WTC11 (cell line): ENCODE measurements around the gene ASB2. TPM values are rescaled to one million over a fixed set of nuclear protein-coding genes. Genes with fewer than 3 reads are reported as not detected.

Experiments
- ATAC-seq: fragments of 200-7000 bp; cut with Tn5 transposase; 2 replicates; pipeline ENCODE4 v1.10.0; 2021; ENCODE audit warnings: mild to moderate bottlenecking, moderate library complexity
- CTCF ChIA-PET: fragments of 300-600 bp; sonication (Branson Sonifier 250); formaldehyde crosslinking; loops from one replicate; lab custom pipeline; 2021; ENCODE audit warnings: antibody characterized with exemption; lab: Charles Lee
- POLR2A ChIA-PET: fragments of 350-600 bp; sonication (Branson Sonifier 250); formaldehyde crosslinking; loops from one replicate; lab custom pipeline; 2021; ENCODE audit warnings: antibody characterized with exemption; lab: Charles Lee
- DNase-seq: peaks from one replicate; pipeline ENCODE4 v3.0.0; 2021; ENCODE audit warnings: low spot score
- H3K27ac Mint-ChIP-seq: 2 replicates; pipeline ENCODE4 v1.8.0; 2021; ENCODE audit warnings: mixed read lengths
- H3K27me3 Mint-ChIP-seq: 2 replicates; pipeline ENCODE4 v1.8.0; 2021; ENCODE audit warnings: low read depth, mild to moderate bottlenecking, moderate library complexity, mixed read lengths
- H3K36me3 Mint-ChIP-seq: 2 replicates; pipeline ENCODE4 v1.8.0; 2021; ENCODE audit warnings: mixed read lengths
- H3K4me1 Mint-ChIP-seq: 2 replicates; pipeline ENCODE4 v1.8.0; 2022; ENCODE audit warnings: mixed read lengths
- H3K4me3 Mint-ChIP-seq: 2 replicates; pipeline ENCODE4 v1.8.0; 2021; ENCODE audit warnings: mild to moderate bottlenecking, moderate library complexity, mixed read lengths
- H3K9me3 Mint-ChIP-seq: 2 replicates; pipeline ENCODE4 v1.8.0; 2021; ENCODE audit warnings: mixed read lengths
- CBFB ChIP-seq: sonication (generic); formaldehyde crosslinking; IDR thresholded peaks from 2 replicates; pipeline ENCODE4 v1.8.1; 2022; ENCODE audit warnings: mild to moderate bottlenecking, low read depth, missing genetic modification reagents
- CREB1 ChIP-seq: sonication (generic); formaldehyde crosslinking; IDR thresholded peaks from 2 replicates; pipeline ENCODE4 v1.8.0; 2023; ENCODE audit warnings: mild to moderate bottlenecking, missing genetic modification reagents
- ESRRA ChIP-seq: sonication (generic); formaldehyde crosslinking; IDR thresholded peaks from 2 replicates; pipeline ENCODE4 v1.8.1; 2022; ENCODE audit warnings: mild to moderate bottlenecking, missing genetic modification reagents, borderline replicate concordance
- GTF2I ChIP-seq: fragments of 250-450 bp; sonication (Bioruptor Pico); conservative IDR thresholded peaks from 2 replicates; pipeline ENCODE4 v1.4.0; 2021; ENCODE audit warnings: mild to moderate bottlenecking
- MXD4 ChIP-seq: fragments of 250-450 bp; sonication (Bioruptor Pico); IDR thresholded peaks from 2 replicates; pipeline ENCODE4 v1.8.0; 2021; ENCODE audit warnings: mild to moderate bottlenecking, moderate library complexity, borderline replicate concordance
- PRRX2 ChIP-seq: fragments of 250-450 bp; sonication (Bioruptor Pico); IDR thresholded peaks from 2 replicates; pipeline ENCODE4 v1.8.0; 2021; ENCODE audit warnings: mild to moderate bottlenecking
- SMAD4 ChIP-seq: sonication (generic); formaldehyde crosslinking; IDR thresholded peaks from 2 replicates; pipeline ENCODE4 v1.8.0; 2022; ENCODE audit warnings: mild to moderate bottlenecking, missing genetic modification reagents
- SP1 ChIP-seq: sonication (generic); formaldehyde crosslinking; conservative IDR thresholded peaks from 2 replicates; pipeline ENCODE4 v1.8.1; 2022; ENCODE audit warnings: missing genetic modification reagents
- TCF7 ChIP-seq: sonication (generic); formaldehyde crosslinking; IDR thresholded peaks from 2 replicates; pipeline ENCODE4 v1.8.0; 2022; ENCODE audit warnings: mild to moderate bottlenecking, low read depth, missing genetic modification reagents, moderate library complexity
- TEAD1 ChIP-seq: sonication (generic); formaldehyde crosslinking; IDR thresholded peaks from 2 replicates; pipeline ENCODE4 v1.8.0; 2022; ENCODE audit warnings: mild to moderate bottlenecking, missing genetic modification reagents
- ZNF121 ChIP-seq: sonication (generic); formaldehyde crosslinking; IDR thresholded peaks from 2 replicates; pipeline ENCODE4 v1.8.0; 2023; ENCODE audit warnings: missing genetic modification reagents
- ZNF138 ChIP-seq: sonication (generic); formaldehyde crosslinking; conservative IDR thresholded peaks from 2 replicates; pipeline ENCODE4 v1.8.1; 2022; ENCODE audit warnings: mild to moderate bottlenecking, moderate library complexity, missing genetic modification reagents
- ZNF263 ChIP-seq: sonication (generic); formaldehyde crosslinking; IDR thresholded peaks from 2 replicates; pipeline ENCODE4 v1.8.1; 2022; ENCODE audit warnings: low read depth, mild to moderate bottlenecking, moderate library complexity, missing genetic modification reagents
- total RNA-seq: library from RNA; stranded (reverse); gene quantifications from 3 replicates; pipeline ENCODE4 v1.2.3, GENCODE V29; 2021
- TF ChIP-seq, protein P1 (sequence below): fragments of 250-450 bp; sonication (Bioruptor Pico); conservative IDR thresholded peaks from 2 replicates; pipeline ENCODE4 v1.9.0; 2021; ENCODE audit warnings: mild to moderate bottlenecking
- TF ChIP-seq, protein P2 (sequence below): sonication (generic); formaldehyde crosslinking; conservative IDR thresholded peaks from 2 replicates; pipeline ENCODE4 v1.8.1; 2022; ENCODE audit warnings: mild to moderate bottlenecking, missing genetic modification reagents
- TF ChIP-seq, protein P3 (sequence below): sonication (generic); formaldehyde crosslinking; conservative IDR thresholded peaks from 2 replicates; pipeline ENCODE4 v1.8.1; 2023; ENCODE audit warnings: mild to moderate bottlenecking, low read depth, missing genetic modification reagents, moderate library complexity
- TF ChIP-seq, protein P4 (sequence below): fragments of 200-600 bp; IDR thresholded peaks from 2 replicates; pipeline ENCODE4 v1.8.0; 2022; ENCODE audit warnings: antibody characterized with exemption
- TF ChIP-seq, protein P5 (sequence below): fragments of 250-450 bp; sonication (Bioruptor Pico); IDR thresholded peaks from 2 replicates; pipeline ENCODE4 v1.9.0; 2021; ENCODE audit warnings: mild to moderate bottlenecking
- TF ChIP-seq, protein P6 (sequence below): sonication (generic); formaldehyde crosslinking; IDR thresholded peaks from 2 replicates; pipeline ENCODE4 v1.8.0; 2023; ENCODE audit warnings: missing genetic modification reagents, mild to moderate bottlenecking, borderline replicate concordance

The ASB2 gene
- total RNA-seq, 1 experiment from 2014 or later, result 0.37 TPM

DNA sequence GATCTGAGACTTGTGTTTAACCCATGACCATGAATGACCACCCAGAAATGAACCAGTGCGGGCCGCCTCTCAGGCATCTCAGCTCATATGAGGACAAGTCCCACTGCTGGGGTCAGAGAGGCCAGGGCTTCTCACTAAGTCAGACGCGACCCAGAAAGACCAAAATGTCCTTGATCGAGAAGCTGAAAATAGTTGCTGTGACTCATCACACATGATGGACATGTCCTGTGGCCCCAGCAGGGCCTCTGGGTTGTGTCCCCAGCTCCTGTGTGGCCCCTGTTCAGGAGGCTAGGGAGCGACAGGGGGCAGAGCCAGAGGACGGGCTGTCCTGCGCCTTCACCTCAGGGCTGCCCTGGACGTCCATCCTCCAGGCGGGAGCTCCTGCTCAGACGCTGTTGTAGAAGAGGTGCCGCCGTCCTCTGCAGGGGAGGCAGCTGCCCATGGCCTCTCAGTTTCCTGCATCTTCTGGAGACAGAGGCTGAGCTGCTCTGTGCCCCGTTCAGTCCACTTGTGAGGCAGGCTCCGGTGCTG lies 78.2 kb downstream of the ASB2 start (continued):
- TF ChIP-seq, protein P1, sequence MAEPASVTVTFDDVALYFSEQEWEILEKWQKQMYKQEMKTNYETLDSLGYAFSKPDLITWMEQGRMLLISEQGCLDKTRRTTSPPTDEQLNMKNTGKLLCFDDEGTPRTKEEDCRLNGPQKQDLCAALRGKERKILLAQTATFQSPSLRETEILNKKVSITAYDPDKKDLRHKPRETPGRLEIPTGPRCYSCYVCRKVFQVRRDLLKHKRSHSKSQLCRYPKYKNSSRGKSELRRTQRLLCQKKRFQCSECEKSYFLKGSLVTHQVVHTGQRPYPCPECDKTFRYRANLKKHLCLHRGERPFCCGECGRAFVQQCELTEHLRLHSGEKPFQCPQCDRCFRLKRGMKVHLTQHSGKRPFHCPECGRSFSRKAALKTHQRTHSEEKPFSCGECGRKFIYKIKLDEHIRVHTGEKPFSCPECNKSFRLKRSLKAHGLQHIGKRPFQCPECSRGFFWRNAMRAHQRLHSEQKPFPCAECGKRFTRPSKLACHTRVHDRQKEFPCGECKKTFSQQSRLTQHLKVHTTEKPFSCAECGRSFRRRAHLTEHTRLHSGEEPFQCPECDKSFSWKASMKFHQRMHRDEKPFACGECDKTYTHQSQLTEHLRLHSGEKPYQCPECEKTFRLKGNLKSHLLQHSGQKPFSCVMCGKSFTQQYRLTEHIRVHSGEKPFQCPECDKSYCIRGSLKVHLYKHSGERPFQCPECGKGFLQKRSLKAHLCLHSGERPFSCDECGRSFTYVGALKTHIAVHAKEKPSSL (CRISPR knock-in tag), result no peak
- TF ChIP-seq, protein P2, sequence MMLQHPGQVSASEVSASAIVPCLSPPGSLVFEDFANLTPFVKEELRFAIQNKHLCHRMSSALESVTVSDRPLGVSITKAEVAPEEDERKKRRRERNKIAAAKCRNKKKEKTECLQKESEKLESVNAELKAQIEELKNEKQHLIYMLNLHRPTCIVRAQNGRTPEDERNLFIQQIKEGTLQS (CRISPR knock-in tag), result no peak
- no peak for TF ChIP-seq ZNF138 (CRISPR knock-in tag)
- TF ChIP-seq, protein P3, sequence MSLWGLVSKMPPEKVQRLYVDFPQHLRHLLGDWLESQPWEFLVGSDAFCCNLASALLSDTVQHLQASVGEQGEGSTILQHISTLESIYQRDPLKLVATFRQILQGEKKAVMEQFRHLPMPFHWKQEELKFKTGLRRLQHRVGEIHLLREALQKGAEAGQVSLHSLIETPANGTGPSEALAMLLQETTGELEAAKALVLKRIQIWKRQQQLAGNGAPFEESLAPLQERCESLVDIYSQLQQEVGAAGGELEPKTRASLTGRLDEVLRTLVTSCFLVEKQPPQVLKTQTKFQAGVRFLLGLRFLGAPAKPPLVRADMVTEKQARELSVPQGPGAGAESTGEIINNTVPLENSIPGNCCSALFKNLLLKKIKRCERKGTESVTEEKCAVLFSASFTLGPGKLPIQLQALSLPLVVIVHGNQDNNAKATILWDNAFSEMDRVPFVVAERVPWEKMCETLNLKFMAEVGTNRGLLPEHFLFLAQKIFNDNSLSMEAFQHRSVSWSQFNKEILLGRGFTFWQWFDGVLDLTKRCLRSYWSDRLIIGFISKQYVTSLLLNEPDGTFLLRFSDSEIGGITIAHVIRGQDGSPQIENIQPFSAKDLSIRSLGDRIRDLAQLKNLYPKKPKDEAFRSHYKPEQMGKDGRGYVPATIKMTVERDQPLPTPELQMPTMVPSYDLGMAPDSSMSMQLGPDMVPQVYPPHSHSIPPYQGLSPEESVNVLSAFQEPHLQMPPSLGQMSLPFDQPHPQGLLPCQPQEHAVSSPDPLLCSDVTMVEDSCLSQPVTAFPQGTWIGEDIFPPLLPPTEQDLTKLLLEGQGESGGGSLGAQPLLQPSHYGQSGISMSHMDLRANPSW (CRISPR knock-in tag), result no peak
- TF ChIP-seq GTF2I (CRISPR knock-in tag), result no peak
- TF ChIP-seq, protein P4, sequence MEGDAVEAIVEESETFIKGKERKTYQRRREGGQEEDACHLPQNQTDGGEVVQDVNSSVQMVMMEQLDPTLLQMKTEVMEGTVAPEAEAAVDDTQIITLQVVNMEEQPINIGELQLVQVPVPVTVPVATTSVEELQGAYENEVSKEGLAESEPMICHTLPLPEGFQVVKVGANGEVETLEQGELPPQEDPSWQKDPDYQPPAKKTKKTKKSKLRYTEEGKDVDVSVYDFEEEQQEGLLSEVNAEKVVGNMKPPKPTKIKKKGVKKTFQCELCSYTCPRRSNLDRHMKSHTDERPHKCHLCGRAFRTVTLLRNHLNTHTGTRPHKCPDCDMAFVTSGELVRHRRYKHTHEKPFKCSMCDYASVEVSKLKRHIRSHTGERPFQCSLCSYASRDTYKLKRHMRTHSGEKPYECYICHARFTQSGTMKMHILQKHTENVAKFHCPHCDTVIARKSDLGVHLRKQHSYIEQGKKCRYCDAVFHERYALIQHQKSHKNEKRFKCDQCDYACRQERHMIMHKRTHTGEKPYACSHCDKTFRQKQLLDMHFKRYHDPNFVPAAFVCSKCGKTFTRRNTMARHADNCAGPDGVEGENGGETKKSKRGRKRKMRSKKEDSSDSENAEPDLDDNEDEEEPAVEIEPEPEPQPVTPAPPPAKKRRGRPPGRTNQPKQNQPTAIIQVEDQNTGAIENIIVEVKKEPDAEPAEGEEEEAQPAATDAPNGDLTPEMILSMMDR, result no peak
- TF ChIP-seq TEAD1 (CRISPR knock-in tag), result no peak
- TF ChIP-seq SMAD4, result no peak
- no peak for TF ChIP-seq CBFB (CRISPR knock-in tag)

DNA sequence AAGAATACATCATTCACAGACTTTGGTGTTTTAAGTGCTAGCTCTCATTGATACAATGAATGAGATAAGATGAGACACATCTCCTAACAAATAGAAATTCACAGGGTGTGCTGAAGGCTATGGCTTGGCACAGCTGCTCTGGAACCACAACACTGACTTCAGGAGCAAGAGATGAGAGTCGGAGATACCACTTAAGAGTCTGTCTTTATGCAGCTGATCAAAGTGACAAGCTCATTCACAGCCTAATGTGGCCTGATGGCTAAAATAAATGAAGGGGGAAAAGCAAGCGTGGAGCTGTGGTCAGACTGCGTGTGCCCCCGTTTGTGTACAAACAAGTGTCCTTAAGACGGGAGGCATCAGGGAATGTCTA lies 78.9 kb downstream of the ASB2 start:
- no peaks in the 10 kb centered on the region for H3K36me3 Mint-ChIP-seq
- ATAC-seq (no peak), DNase-seq (no peak)
- ChIA-PET CTCF (no interaction called here), POLR2A (no interaction called here)
- no peak overlapping the region for H3K4me3 Mint-ChIP-seq
- no peaks in the 10 kb centered on the region for H3K9me3 Mint-ChIP-seq
- H3K4me1 Mint-ChIP-seq, result peaks cover 27% of the 10 kb centered on the region
- no peaks in the 10 kb centered on the region; the same call in 1 of the 2 replicates for H3K27me3 Mint-ChIP-seq
- TF ChIP-seq, protein P5, sequence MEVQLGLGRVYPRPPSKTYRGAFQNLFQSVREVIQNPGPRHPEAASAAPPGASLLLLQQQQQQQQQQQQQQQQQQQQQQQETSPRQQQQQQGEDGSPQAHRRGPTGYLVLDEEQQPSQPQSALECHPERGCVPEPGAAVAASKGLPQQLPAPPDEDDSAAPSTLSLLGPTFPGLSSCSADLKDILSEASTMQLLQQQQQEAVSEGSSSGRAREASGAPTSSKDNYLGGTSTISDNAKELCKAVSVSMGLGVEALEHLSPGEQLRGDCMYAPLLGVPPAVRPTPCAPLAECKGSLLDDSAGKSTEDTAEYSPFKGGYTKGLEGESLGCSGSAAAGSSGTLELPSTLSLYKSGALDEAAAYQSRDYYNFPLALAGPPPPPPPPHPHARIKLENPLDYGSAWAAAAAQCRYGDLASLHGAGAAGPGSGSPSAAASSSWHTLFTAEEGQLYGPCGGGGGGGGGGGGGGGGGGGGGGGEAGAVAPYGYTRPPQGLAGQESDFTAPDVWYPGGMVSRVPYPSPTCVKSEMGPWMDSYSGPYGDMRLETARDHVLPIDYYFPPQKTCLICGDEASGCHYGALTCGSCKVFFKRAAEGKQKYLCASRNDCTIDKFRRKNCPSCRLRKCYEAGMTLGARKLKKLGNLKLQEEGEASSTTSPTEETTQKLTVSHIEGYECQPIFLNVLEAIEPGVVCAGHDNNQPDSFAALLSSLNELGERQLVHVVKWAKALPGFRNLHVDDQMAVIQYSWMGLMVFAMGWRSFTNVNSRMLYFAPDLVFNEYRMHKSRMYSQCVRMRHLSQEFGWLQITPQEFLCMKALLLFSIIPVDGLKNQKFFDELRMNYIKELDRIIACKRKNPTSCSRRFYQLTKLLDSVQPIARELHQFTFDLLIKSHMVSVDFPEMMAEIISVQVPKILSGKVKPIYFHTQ, result no peak
- TF ChIP-seq PRRX2 (CRISPR knock-in tag), result no peak
- TF ChIP-seq, all 79 proteins: peak for 0
- no peak overlapping the region for H3K27ac Mint-ChIP-seq

DNA sequence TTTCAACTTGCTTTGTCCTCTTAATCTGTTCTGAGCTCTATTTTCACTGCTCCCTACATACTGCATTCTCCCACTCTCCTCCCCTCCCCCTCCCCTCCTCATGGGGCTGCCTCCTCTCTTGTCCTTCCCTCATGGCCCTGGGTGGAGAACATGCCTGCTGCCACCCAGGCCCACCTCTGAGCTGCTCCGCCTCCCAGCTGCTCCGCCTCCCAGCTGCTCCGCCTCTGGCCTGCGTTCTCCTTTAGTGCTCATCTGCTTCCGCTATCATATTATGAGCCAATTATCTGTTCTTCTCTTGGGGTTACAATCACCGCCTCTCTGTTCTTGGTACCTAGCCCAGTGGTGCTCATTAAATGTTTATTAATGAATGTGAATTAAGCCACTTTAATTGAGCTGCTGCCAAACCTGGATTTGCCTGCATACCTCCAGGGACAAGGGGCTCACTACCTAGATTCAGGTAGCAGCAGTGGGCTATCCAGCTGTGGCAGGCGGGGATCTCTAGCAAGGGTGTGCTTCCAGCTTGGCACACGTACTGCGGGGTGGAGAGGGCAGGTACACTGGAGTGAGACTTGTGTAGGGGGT lies 81.3 kb downstream of the ASB2 start:
- Mint-ChIP-seq H3K27ac (no peak overlapping the region), H3K4me3 (no peak overlapping the region), H3K36me3 (no peaks in the 10 kb centered on the region), H3K9me3 (no peaks in the 10 kb centered on the region), H3K27me3 (peaks cover 3% of the 10 kb centered on the region), H3K4me1 (peaks cover 43% of the 10 kb centered on the region)
- ChIA-PET POLR2A (interaction anchor here (0.5 to 0.6 kb wide), 2 partner anchors 52 to 279 kb away, joined by 3 read pairs; no protein-coding TSS in a partner anchor), CTCF (interaction anchor here (0.6 to 3.4 kb wide), 11 partner anchors 9 to 246 kb away, joined by 3 to 63 read pairs (median 5); no protein-coding TSS in a partner anchor)
- ATAC-seq (peak; percentile 75), DNase-seq (peak; percentile 46)
- TF ChIP-seq ESRRA (CRISPR knock-in tag) (no peak), CREB1 (CRISPR knock-in tag) (no peak), SP1 (CRISPR knock-in tag) (0 out of 2 replicates have a peak, but pooled peaks have one; percentile 14), MXD4 (CRISPR knock-in tag) (no peak), ZNF263 (no peak), ZNF121 (CRISPR knock-in tag) (no peak), TCF7 (CRISPR knock-in tag) (no peak)
- TF ChIP-seq, protein P6, sequence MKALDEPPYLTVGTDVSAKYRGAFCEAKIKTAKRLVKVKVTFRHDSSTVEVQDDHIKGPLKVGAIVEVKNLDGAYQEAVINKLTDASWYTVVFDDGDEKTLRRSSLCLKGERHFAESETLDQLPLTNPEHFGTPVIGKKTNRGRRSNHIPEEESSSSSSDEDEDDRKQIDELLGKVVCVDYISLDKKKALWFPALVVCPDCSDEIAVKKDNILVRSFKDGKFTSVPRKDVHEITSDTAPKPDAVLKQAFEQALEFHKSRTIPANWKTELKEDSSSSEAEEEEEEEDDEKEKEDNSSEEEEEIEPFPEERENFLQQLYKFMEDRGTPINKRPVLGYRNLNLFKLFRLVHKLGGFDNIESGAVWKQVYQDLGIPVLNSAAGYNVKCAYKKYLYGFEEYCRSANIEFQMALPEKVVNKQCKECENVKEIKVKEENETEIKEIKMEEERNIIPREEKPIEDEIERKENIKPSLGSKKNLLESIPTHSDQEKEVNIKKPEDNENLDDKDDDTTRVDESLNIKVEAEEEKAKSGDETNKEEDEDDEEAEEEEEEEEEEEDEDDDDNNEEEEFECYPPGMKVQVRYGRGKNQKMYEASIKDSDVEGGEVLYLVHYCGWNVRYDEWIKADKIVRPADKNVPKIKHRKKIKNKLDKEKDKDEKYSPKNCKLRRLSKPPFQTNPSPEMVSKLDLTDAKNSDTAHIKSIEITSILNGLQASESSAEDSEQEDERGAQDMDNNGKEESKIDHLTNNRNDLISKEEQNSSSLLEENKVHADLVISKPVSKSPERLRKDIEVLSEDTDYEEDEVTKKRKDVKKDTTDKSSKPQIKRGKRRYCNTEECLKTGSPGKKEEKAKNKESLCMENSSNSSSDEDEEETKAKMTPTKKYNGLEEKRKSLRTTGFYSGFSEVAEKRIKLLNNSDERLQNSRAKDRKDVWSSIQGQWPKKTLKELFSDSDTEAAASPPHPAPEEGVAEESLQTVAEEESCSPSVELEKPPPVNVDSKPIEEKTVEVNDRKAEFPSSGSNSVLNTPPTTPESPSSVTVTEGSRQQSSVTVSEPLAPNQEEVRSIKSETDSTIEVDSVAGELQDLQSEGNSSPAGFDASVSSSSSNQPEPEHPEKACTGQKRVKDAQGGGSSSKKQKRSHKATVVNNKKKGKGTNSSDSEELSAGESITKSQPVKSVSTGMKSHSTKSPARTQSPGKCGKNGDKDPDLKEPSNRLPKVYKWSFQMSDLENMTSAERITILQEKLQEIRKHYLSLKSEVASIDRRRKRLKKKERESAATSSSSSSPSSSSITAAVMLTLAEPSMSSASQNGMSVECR (CRISPR knock-in tag), result no peak
